GM21390 (cell line): Measurements from ENCODE around the gene TREM2.
"Not testable (repeated sequence)": the region's sequence is repeated elsewhere in the genome, so short reads cannot be mapped to it uniquely, and the experiment has no call there.

ENCODE experiments used
- ATAC-seq: cut with Tn5 transposase; IDR thresholded peaks from one replicate; pipeline ENCODE4 v1.9.1; 2021; ENCODE audit not compliant: unreplicated experiment

The TREM2 gene

GRCh38 chr6:41162687-41163418 lies at the start of gene TREM2:
Gene TREM2, minus strand, starts transcription at chr6:41163116. Its CDS starts 34 bp downstream, at chr6:41163082.
- no peak for ATAC-seq

GRCh38 chr6:41209547-41210320 lies 46.8 kb upstream of the TREM2 start:
- no peak for ATAC-seq

GRCh38 chr6:41208439-41209106 lies 45.7 kb upstream of the TREM2 start:
- ATAC-seq: no peak

GRCh38 chr6:41204156-41204555 lies 41.2 kb upstream of the TREM2 start:
- no peak for ATAC-seq

- no peak for ATAC-seq
Observed at GRCh38 chr6:41201764-41202173, 38.9 kb upstream of the TREM2 start.

- peak; percentile 37 for ATAC-seq
Observed at GRCh38 chr6:41200901-41201763, 38.2 kb upstream of the TREM2 start, which contains the start of gene TREML2. Gene TREML2, minus strand, starts transcription at chr6:41201149. Its CDS starts 141 bp downstream, at chr6:41201008.

GRCh38 chr6:41200296-41200900 lies 37.5 kb upstream of the TREM2 start:
- peak; percentile 35 for ATAC-seq

- ATAC-seq: peak; percentile 64
Observed at GRCh38 chr6:41199552-41200246, 36.8 kb upstream of the TREM2 start.

GRCh38 chr6:41197234-41197633 lies 34.3 kb upstream of the TREM2 start:
- ATAC-seq: no peak

GRCh38 chr6:41194386-41194785 lies 31.5 kb upstream of the TREM2 start:
- ATAC-seq: no peak

- no peak for ATAC-seq
Observed at GRCh38 chr6:41193884-41194283, 31.0 kb upstream of the TREM2 start.

- no peak for ATAC-seq
Observed at GRCh38 chr6:41193171-41193734, 30.3 kb upstream of the TREM2 start.

- no peak for ATAC-seq
Observed at GRCh38 chr6:41191569-41191968, 28.7 kb upstream of the TREM2 start.

GRCh38 chr6:41190791-41191190 lies 27.9 kb upstream of the TREM2 start:
- no peak for ATAC-seq

GRCh38 chr6:41189967-41190366 lies 27.1 kb upstream of the TREM2 start:
- ATAC-seq: no peak

GRCh38 chr6:41189046-41189445 lies 26.1 kb upstream of the TREM2 start:
- not testable (repeated sequence) for ATAC-seq

GRCh38 chr6:41187924-41188886 lies 25.3 kb upstream of the TREM2 start:
- ATAC-seq: no peak

- no peak for ATAC-seq
Observed at GRCh38 chr6:41186031-41186562, 23.2 kb upstream of the TREM2 start.
